Loucy (cell line): Measurements from ENCODE around the gene TMEM37.
A peak's percentile ranks its signal among the peaks of the same experiment; 100 is the strongest.

Experiments used
- H2AFZ ChIP-seq: fragments of 200-600 bp; sonication (generic); 2 replicates; pipeline ENCODE4 v1.6.0; 2016; ENCODE audit warnings: antibody characterized with exemption, mild to moderate bottlenecking, low read length, moderate library complexity
- H3F3A ChIP-seq: fragments of 200-600 bp; 2 replicates; pipeline ENCODE4 v1.6.0; 2016; ENCODE audit warnings: antibody characterized with exemption, low read depth, mild to moderate bottlenecking
- H3K27me3 ChIP-seq: fragments of 200-600 bp; sonication (generic); 2 replicates; pipeline ENCODE4 v1.6.1; 2014; ENCODE audit warnings: low read length, mild to moderate bottlenecking; ENCODE audit not compliant: insufficient read depth, poor library complexity, severe bottlenecking
- H3K36me3 ChIP-seq: fragments of 200-600 bp; sonication (generic); 2 replicates; pipeline ENCODE4 v1.6.1; 2016; ENCODE audit warnings: low read length; ENCODE audit not compliant: insufficient read depth
- H3K4me1 ChIP-seq: fragments of 200-600 bp; sonication (generic); 2 replicates; pipeline ENCODE4 v1.5.1; 2014; ENCODE audit warnings: low read length, mild to moderate bottlenecking; ENCODE audit not compliant: insufficient read depth, poor library complexity, severe bottlenecking
- H3K4me2 ChIP-seq: fragments of 200-600 bp; sonication (generic); 2 replicates; pipeline ENCODE4 v1.6.0; 2014; ENCODE audit warnings: antibody characterized with exemption, low read length, low read depth, mild to moderate bottlenecking; ENCODE audit not compliant: poor library complexity, severe bottlenecking
- H3K4me3 ChIP-seq: fragments of 200-600 bp; sonication (generic); 2 replicates; pipeline ENCODE4 v1.5.1; 2014; ENCODE audit warnings: low read length, mild to moderate bottlenecking, mixed read lengths; ENCODE audit not compliant: poor library complexity, severe bottlenecking
- H3K79me2 ChIP-seq: fragments of 200-600 bp; sonication (generic); 2 replicates; pipeline ENCODE4 v1.6.1; 2014; ENCODE audit warnings: low read length; ENCODE audit not compliant: insufficient read depth
- H3K9ac ChIP-seq: fragments of 200-600 bp; sonication (generic); 2 replicates; pipeline ENCODE4 v1.6.0; 2014; ENCODE audit warnings: mild to moderate bottlenecking, low read depth, low read length, moderate library complexity; ENCODE audit not compliant: poor library complexity, severe bottlenecking
- H3K9me2 ChIP-seq: fragments of 200-600 bp; sonication (generic); replicated peaks from 2 replicates; pipeline ENCODE4 v1.6.1; 2016; ENCODE audit warnings: low read depth, low read length, mixed read lengths
- H3K9me3 ChIP-seq: fragments of 200-600 bp; sonication (generic); 2 replicates; pipeline ENCODE4 v1.6.1; 2014; ENCODE audit warnings: mild to moderate bottlenecking, antibody characterized with exemption, low read length, low read depth; ENCODE audit not compliant: insufficient read depth
- H4K20me1 ChIP-seq: fragments of 200-600 bp; sonication (generic); 2 replicates; pipeline ENCODE4 v1.6.0; 2014; ENCODE audit warnings: antibody characterized with exemption, low read length, mild to moderate bottlenecking; ENCODE audit not compliant: insufficient read depth, poor library complexity, severe bottlenecking
- CTCF ChIP-seq: fragments of 200-600 bp; sonication (generic); conservative IDR thresholded peaks from 2 replicates; pipeline ENCODE4 v1.5.1; 2014; ENCODE audit warnings: mild to moderate bottlenecking, antibody characterized with exemption, low read length
- EZH2phosphoT487 ChIP-seq: fragments of 200-600 bp; IDR thresholded peaks from 2 replicates; pipeline ENCODE4 v1.6.1; 2018; ENCODE audit warnings: antibody characterized with exemption, mild to moderate bottlenecking, moderate library complexity, borderline replicate concordance

The TMEM37 gene

GRCh38 chr2:119417908-119418307 lies 13.7 kb upstream of the TMEM37 start:
- H3F3A ChIP-seq: no peaks in the 10 kb centered on the region
- no peaks in the 10 kb centered on the region for H4K20me1 ChIP-seq
- H3K79me2 ChIP-seq: no peaks in the 10 kb centered on the region
- H3K4me1 ChIP-seq: peaks cover 21% of the 10 kb centered on the region
- no peaks in the 10 kb centered on the region for H3K27me3 ChIP-seq
- H3K36me3 ChIP-seq: no peaks in the 10 kb centered on the region
- no peak overlapping the region for H3K4me2 ChIP-seq
- H3K9me2 ChIP-seq: no peaks in the 10 kb centered on the region
- no peaks in the 10 kb centered on the region for H3K9me3 ChIP-seq
- no peak for TF ChIP-seq EZH2phosphoT487
- no peak for TF ChIP-seq CTCF
- no peak overlapping the region for H3K9ac ChIP-seq
- H2AFZ ChIP-seq: no peak overlapping the region
- H3K4me3 ChIP-seq: no peak overlapping the region

GRCh38 chr2:119419065-119419464 lies 12.6 kb upstream of the TMEM37 start:
- Histone ChIP-seq H3K9me2 (no peaks in the 10 kb centered on the region), H3K9me3 (no peaks in the 10 kb centered on the region), H3K79me2 (no peaks in the 10 kb centered on the region), H3K4me3 (no peak overlapping the region), H2AFZ (no peak overlapping the region), H3K4me1 (peaks cover 20% of the 10 kb centered on the region), H3K36me3 (no peaks in the 10 kb centered on the region), H3K27me3 (no peaks in the 10 kb centered on the region), H3K9ac (no peak overlapping the region), H4K20me1 (no peaks in the 10 kb centered on the region), H3K4me2 (no peak overlapping the region), H3F3A (no peaks in the 10 kb centered on the region)
- TF ChIP-seq EZH2phosphoT487: no peak

- H3K79me2 ChIP-seq: no peaks in the 10 kb centered on the region
- no peaks in the 10 kb centered on the region for H3K9me2 ChIP-seq
- TF ChIP-seq CTCF (no peak), EZH2phosphoT487 (no peak)
- H3K4me3 ChIP-seq: no peak overlapping the region
- H3K9ac ChIP-seq: no peak overlapping the region
- H2AFZ ChIP-seq: 0 out of 2 replicates have a peak overlapping the region, but pooled peaks have one; percentile 40
- H3K27me3 ChIP-seq: no peaks in the 10 kb centered on the region
- H4K20me1 ChIP-seq: no peaks in the 10 kb centered on the region
- no peaks in the 10 kb centered on the region for H3K9me3 ChIP-seq
- H3K4me1 ChIP-seq: peaks cover 12% of the 10 kb centered on the region
- H3K4me2 ChIP-seq: no peak overlapping the region
- H3F3A ChIP-seq: no peaks in the 10 kb centered on the region
- no peaks in the 10 kb centered on the region for H3K36me3 ChIP-seq
Measured at GRCh38 chr2:119419803-119420508, 11.7 kb upstream of the TMEM37 start.

GRCh38 chr2:119421304-119421703 lies 10.3 kb upstream of the TMEM37 start:
- Histone ChIP-seq H3K27me3 (no peaks in the 10 kb centered on the region), H3K79me2 (no peaks in the 10 kb centered on the region), H3K36me3 (no peaks in the 10 kb centered on the region), H3K9me2 (no peaks in the 10 kb centered on the region), H2AFZ (no peak overlapping the region), H3K9me3 (no peaks in the 10 kb centered on the region), H4K20me1 (no peaks in the 10 kb centered on the region), H3K4me3 (no peak overlapping the region), H3K4me2 (no peak overlapping the region), H3K4me1 (no peaks in the 10 kb centered on the region), H3K9ac (no peak overlapping the region), H3F3A (no peaks in the 10 kb centered on the region)
- TF ChIP-seq CTCF: no peak
- TF ChIP-seq EZH2phosphoT487: no peak
